HepG2 (cell line): ENCODE data around the gene CHADL. TPM values are rescaled to one million over a fixed set of nuclear protein-coding genes. Genes with fewer than 3 reads are reported as not detected.

ENCODE experiments used
- DDIT3 ChIP-seq: sonication (generic); formaldehyde crosslinking; IDR thresholded peaks from 2 replicates; pipeline ENCODE4 v1.4.0; 2020; ENCODE audit warnings: mild to moderate bottlenecking, missing genetic modification reagents
- GATA4 ChIP-seq: sonication (generic); IDR thresholded peaks from 2 replicates; pipeline ENCODE4 v1.6.1; 2016; ENCODE audit warnings: antibody characterized with exemption, low read depth, borderline replicate concordance
- HOXD1 ChIP-seq: sonication (generic); formaldehyde crosslinking; IDR thresholded peaks from 2 replicates; pipeline ENCODE4 v1.5.0; 2020; ENCODE audit warnings: missing genetic modification reagents
- MED1 ChIP-seq: sonication (generic); formaldehyde crosslinking; IDR thresholded peaks from 2 replicates; pipeline ENCODE4 v1.4.0; 2020; ENCODE audit warnings: missing genetic modification reagents
- SNAI1 ChIP-seq: sonication (generic); formaldehyde crosslinking; IDR thresholded peaks from 2 replicates; pipeline ENCODE4 v1.5.0; 2020; ENCODE audit warnings: mild to moderate bottlenecking, missing genetic modification reagents, borderline replicate concordance
- SOX5 ChIP-seq: IDR thresholded peaks from 2 replicates; pipeline ENCODE4 v1.6.1; 2016; ENCODE audit warnings: borderline replicate concordance
- U2AF2 ChIP-seq: fragments of 200-400 bp; formaldehyde crosslinking; IDR thresholded peaks from 2 replicates; pipeline ENCODE4 v1.6.1; 2017; ENCODE audit warnings: low read depth, mild to moderate bottlenecking, low read length
- ZEB1 ChIP-seq: IDR thresholded peaks from 2 replicates; pipeline ENCODE4 v1.6.1; 2012; ENCODE audit warnings: mild to moderate bottlenecking, low read depth, inconsistent platforms; ENCODE audit not compliant: insufficient replicate concordance
- ZFP91 ChIP-seq: sonication (generic); formaldehyde crosslinking; IDR thresholded peaks from 2 replicates; pipeline ENCODE4 v1.9.0; 2022; ENCODE audit warnings: missing genetic modification reagents, mild to moderate bottlenecking, borderline replicate concordance
- ZHX1 ChIP-seq: sonication (generic); formaldehyde crosslinking; IDR thresholded peaks from 2 replicates; pipeline ENCODE4 v1.8.1; 2022; ENCODE audit warnings: low read depth, mild to moderate bottlenecking, missing genetic modification reagents
- ZNF530 ChIP-seq: sonication (generic); formaldehyde crosslinking; IDR thresholded peaks from 2 replicates; pipeline ENCODE4 v1.5.0; 2020; ENCODE audit warnings: low read depth, mild to moderate bottlenecking, missing genetic modification reagents
- ZNF615 ChIP-seq: sonication (generic); formaldehyde crosslinking; IDR thresholded peaks from 2 replicates; pipeline ENCODE4 v1.5.0; 2020; ENCODE audit warnings: mild to moderate bottlenecking, missing genetic modification reagents, borderline replicate concordance
- ZNF678 ChIP-seq: sonication (generic); formaldehyde crosslinking; IDR thresholded peaks from 2 replicates; pipeline ENCODE4 v1.4.0; 2020; ENCODE audit warnings: mild to moderate bottlenecking, missing genetic modification reagents
- ZNF709 ChIP-seq: sonication (generic); formaldehyde crosslinking; IDR thresholded peaks from 2 replicates; pipeline ENCODE4 v1.5.0; 2020; ENCODE audit warnings: mild to moderate bottlenecking, missing genetic modification reagents
- ZNF777 ChIP-seq: sonication (generic); formaldehyde crosslinking; IDR thresholded peaks from 2 replicates; pipeline ENCODE4 v1.4.0; 2020; ENCODE audit warnings: missing genetic modification reagents
- ZNF879 ChIP-seq: sonication (generic); formaldehyde crosslinking; IDR thresholded peaks from 2 replicates; pipeline ENCODE4 v1.8.1; 2023; ENCODE audit warnings: missing genetic modification reagents
- ZSCAN20 ChIP-seq: sonication (generic); formaldehyde crosslinking; IDR thresholded peaks from 2 replicates; pipeline ENCODE4 v1.4.0; 2020; ENCODE audit warnings: missing genetic modification reagents, mild to moderate bottlenecking, borderline replicate concordance
- polyA plus RNA-seq, 8 experiments: library from polyadenylated mRNA; depleted of rRNA in 3 of 8; stranded (reverse) in 7 of 8; unstranded in 1 of 8; fragments of >200 nt; fragmentation: Illumina TruSeq in 4 of 8; extraction: Trizol in 4 of 8; gene quantifications; 2 replicates each; pipeline versions ENCODE4 v1.2.1 to v1.2.3, GENCODE V29; 2011 to 2016; ENCODE audit warnings: low read depth in 4 of 8, missing spikeins in 1 of 8, mixed read lengths in 1 of 8; ENCODE audit not compliant: insufficient read depth in 1 of 8
- total RNA-seq, 5 experiments: library from RNA; depleted of rRNA; stranded (reverse); fragments of >200 nt; fragmentation: Illumina TruSeq; extraction: Trizol; gene quantifications; 2 replicates each; pipeline ENCODE4 v1.2.3, GENCODE V29; 2016; ENCODE audit warnings: low read depth in 1 of 5
- TF ChIP-seq, protein P1 (sequence below): IDR thresholded peaks from 2 replicates; pipeline ENCODE4 v1.6.1; 2016; ENCODE audit warnings: mild to moderate bottlenecking
- TF ChIP-seq, protein P2 (sequence below): IDR thresholded peaks from 2 replicates; pipeline ENCODE4 v1.6.1; 2016; ENCODE audit warnings: missing biosample characterization, missing genetic modification reagents, low read depth
- TF ChIP-seq, protein P3 (sequence below): sonication (generic); formaldehyde crosslinking; IDR thresholded peaks from 2 replicates; pipeline ENCODE4 v1.5.1; 2020; ENCODE audit warnings: missing genetic modification reagents, mild to moderate bottlenecking, borderline replicate concordance

Gene CHADL
- total and polyA plus RNA-seq, 2 of the 13 experiments (the other 11 are each of a cell fraction or from before 2014, with no cell fraction given): 2.8 to 8.1 TPM

DNA sequence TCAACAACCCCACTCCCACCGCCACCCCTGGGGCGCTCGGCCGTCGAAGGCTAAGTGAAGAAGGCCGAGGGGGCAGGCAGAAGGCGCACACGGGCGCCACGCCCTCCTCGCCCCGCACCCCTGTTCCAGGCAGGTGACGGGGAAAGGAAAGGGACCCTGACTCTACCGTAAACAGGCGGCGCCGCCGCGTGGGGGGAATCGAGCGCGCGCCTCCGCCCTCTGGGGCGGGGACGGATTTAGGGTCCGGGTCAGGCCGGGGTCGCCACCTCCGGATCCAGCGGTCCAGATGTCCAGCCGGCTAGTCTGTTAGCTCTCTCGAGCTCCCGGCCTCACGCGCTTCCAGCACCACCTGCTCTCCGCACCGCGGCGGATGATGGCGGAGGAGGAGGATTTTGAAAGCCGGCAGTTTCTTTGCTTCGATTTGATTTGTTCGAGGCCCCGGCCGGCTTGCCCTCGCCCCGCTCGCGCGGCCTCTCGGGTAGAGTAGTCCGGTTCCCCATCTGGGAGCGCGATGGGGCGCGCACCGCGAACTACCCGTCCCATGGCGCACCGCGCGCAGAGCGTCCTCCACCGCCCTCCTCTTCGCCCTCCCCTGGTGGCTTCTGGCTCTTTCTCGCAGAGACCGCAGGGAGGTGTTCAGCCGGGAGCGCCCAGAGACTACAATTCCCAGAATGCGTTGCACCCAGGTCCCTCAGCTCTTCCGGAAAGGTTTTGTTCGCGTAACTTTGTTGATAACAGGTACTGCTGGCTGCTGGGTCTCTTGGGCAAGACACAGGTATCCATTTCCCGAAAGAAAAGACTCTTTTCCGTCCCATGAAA is 45.3 kb upstream of the CHADL start, which contains the start of gene RANGAP1 (continued):
- TF ChIP-seq ZNF530 (CRISPR knock-in tag) (no peak), MED1 (CRISPR knock-in tag) (no peak), SOX5 (CRISPR knock-in tag) (no peak; the same call in 1 of the 2 replicates), GATA4 (peak; percentile 28; the same call in 1 of the 2 replicates), ZNF615 (peak; percentile 76; the same call in 1 of the 2 replicates), ZSCAN20 (CRISPR knock-in tag) (peak; percentile 47; the same call in 1 of the 2 replicates), ZHX1 (CRISPR knock-in tag) (0 out of 2 replicates have a peak, but pooled peaks have one; percentile 36), ZNF678 (CRISPR knock-in tag) (no peak), U2AF2 (no peak), DDIT3 (CRISPR knock-in tag) (no peak), HOXD1 (CRISPR knock-in tag) (peak; percentile 74), ZEB1 (peak; percentile 92), SNAI1 (CRISPR knock-in tag) (no peak), ZNF709 (CRISPR knock-in tag) (peak; percentile 32; the same call in 1 of the 2 replicates), ZNF879 (no peak), ZFP91 (peak; percentile 54; the same call in 1 of the 2 replicates), ZNF777 (CRISPR knock-in tag) (peak; percentile 70; the same call in 1 of the 2 replicates)
- TF ChIP-seq, protein P1, sequence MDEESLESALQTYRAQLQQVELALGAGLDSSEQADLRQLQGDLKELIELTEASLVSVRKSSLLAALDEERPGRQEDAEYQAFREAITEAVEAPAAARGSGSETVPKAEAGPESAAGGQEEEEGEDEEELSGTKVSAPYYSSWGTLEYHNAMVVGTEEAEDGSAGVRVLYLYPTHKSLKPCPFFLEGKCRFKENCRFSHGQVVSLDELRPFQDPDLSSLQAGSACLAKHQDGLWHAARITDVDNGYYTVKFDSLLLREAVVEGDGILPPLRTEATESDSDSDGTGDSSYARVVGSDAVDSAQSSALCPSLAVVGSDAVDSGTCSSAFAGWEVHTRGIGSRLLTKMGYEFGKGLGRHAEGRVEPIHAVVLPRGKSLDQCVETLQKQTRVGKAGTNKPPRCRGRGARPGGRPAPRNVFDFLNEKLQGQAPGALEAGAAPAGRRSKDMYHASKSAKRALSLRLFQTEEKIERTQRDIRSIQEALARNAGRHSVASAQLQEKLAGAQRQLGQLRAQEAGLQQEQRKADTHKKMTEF: peak; percentile 33
- TF ChIP-seq, protein P2, sequence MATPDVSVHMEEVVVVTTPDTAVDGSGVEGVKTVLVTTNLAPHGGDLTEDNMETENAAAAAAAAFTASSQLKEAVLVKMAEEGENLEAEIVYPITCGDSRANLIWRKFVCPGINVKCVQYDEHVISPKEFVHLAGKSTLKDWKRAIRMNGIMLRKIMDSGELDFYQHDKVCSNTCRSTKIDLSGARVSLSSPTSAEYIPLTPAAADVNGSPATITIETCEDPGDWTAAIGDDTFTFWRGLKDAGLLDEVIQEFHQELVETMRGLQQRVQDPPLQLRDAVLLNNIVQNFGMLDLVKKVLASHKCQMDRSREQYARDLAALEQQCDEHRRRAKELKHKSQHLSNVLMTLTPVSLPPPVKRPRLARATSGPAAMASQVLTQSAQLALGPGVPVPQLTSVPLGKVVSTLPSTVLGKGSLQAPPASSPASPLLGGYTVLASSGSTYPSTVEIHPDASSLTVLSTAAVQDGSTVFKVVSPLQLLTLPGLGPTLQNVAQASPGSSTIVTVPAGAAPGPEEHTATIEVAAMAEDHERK: peak; percentile 36; the same call in 1 of the 2 replicates
- TF ChIP-seq, protein P3, sequence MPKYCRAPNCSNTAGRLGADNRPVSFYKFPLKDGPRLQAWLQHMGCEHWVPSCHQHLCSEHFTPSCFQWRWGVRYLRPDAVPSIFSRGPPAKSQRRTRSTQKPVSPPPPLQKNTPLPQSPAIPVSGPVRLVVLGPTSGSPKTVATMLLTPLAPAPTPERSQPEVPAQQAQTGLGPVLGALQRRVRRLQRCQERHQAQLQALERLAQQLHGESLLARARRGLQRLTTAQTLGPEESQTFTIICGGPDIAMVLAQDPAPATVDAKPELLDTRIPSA (CRISPR knock-in tag): peak; percentile 36; the same call in 1 of the 2 replicates
